RPMI8226 (cell line): ENCODE results near the gene NFIA.

ENCODE experiments used
- DNase-seq: peaks from one replicate; pipeline ENCODE4 v3.0.0-alpha.2; 2015

Gene NFIA

GRCh38 chr1:61280452-61280851 lies 198.1 kb downstream of the NFIA start:
- no peak for DNase-seq

GRCh38 chr1:61282387-61282786 lies 200.0 kb downstream of the NFIA start:
- DNase-seq: no peak

DNA sequence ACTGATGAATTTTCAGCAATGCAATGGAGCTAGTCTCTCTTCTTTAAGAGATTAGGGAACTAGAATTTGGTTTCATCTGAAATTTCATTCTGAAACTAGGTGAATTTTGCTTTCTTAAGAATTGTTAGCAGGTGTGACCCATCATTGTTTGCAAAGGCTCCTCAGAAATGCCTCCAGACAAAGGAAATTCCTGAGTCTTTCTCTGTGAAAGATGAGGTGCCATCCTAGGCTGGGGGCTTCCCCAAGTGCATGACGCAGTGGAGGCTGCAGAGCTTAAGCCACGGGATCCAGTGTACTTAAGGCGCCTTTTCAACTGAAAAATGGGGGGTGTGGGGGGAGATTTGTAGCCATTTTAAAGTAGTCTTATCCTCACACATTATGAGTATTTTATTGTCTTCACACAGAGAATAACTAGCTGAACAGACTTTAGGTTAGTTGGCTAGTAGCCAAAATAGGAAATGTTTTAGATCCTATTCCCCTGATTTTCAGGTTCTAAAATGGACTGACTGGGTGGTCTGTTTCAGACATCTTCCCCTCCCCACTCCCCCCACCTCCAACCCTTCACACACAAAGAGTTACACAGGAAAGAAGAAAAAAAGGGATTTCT lies 202.0 kb downstream of the NFIA start:
- DNase-seq: no peak

- no peak for DNase-seq
These were observed 202.6 kb downstream of the NFIA start for GRCh38 chr1:61284936-61285335.

DNA sequence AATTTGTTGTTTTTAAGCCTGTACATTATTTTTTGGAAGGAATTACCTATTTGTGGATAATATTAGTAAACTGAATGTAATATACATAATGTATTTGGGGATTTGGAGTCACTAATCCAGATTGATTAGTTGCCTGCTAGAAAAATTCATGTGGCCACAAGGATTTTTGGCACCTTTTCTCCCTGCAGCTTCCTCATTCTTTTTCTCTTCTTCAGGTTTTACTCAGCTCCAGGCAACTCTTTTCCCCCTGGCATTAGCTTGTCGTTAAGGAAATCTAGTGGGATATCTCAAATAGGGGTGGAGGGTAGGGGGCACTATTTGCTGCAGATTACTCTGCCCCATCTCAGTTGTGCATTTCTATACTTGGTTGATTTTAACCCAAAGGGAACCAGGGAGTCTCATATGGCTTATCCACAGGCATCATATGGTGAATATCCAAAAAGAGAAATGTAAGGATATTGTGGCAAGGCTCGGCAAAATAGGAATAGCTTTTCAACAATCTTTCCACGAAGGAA lies 203.1 kb downstream of the NFIA start:
- no peak for DNase-seq

DNA sequence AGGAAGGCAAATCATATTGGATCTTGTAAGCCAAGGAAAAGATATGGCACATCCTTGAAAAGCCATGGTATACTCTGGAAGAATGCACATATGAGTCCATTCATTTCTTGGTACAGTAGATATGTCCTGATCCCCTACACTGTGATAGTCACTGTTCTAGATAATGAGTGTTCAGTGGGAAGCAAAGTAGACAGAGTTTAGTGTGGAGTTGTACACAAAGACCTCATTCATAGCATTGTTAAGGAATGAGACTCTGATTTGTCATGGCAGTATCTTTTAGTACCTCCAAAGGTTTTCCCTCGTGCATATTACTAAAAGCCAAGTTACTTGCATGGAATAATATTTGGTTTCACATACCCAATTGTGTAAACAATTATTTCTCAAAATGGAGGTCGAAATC lies 204.7 kb downstream of the NFIA start:
- no peak for DNase-seq

- no peak for DNase-seq
These were observed 205.4 kb downstream of the NFIA start for GRCh38 chr1:61287734-61288133.

DNA sequence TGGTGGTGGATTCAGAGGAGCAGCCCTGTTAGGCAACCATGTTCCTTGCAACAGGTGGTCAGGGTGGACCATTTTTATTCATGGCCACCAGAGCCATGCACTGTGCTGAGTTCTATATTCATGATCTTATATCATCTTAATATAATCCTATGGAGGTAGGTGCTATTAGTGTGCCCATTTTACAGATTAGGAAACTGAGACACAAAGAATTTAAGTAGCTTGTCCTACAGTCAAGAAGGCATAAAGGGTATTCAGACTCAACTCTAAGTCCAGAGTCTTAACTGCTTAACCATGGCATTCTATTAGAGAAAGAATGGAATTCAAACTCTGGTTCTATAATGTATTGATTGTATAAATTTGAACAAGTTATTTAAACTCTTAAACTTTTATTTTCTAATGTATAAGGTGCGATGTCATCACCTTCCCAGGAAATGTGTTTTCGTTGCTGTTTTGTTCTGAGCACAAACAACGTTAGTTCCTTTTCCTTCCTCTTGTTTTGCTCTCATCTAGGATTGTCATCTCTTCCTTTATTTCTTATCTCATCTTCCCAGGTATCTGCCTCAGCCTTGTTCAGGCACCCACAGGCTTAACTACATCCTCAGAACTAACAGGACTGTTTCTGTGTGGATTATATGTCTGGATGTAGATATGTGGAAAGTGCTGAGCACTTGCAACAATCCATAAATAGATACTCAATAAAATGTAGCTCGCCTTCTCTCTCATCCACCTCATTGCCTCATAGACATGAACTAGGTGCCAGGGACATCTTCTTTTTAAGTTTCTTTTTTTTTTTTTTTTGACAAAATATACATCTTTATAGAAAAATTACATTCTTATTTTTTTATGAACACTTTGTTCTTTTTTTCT lies 207.1 kb downstream of the NFIA start:
- no peak for DNase-seq

- DNase-seq: no peak
These were observed 208.2 kb downstream of the NFIA start for GRCh38 chr1:61290525-61290924.

DNA sequence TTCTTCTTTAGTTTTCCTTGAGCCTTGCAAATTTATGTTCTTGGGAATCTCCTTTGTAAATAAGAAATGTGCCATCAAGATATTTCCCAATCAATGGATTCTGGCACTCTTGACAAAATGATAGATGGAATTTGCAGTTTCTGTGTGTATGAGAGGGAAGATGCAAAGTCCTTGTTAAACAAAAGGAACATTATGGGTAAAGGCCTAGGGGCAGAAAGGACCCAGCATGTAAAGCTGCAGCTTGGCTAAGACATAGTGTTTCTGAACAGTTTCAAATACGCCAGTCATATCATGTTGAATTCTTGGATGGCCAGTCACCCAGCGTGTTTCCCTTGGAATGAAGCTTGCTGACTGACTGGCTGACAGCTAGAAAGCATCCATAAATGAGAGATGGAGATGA lies 210.8 kb downstream of the NFIA start:
- no peak for DNase-seq

- DNase-seq: no peak
These were observed 211.7 kb downstream of the NFIA start for GRCh38 chr1:61293986-61294504.

- DNase-seq: no peak
These were observed 212.6 kb downstream of the NFIA start for GRCh38 chr1:61294930-61295329.

DNA sequence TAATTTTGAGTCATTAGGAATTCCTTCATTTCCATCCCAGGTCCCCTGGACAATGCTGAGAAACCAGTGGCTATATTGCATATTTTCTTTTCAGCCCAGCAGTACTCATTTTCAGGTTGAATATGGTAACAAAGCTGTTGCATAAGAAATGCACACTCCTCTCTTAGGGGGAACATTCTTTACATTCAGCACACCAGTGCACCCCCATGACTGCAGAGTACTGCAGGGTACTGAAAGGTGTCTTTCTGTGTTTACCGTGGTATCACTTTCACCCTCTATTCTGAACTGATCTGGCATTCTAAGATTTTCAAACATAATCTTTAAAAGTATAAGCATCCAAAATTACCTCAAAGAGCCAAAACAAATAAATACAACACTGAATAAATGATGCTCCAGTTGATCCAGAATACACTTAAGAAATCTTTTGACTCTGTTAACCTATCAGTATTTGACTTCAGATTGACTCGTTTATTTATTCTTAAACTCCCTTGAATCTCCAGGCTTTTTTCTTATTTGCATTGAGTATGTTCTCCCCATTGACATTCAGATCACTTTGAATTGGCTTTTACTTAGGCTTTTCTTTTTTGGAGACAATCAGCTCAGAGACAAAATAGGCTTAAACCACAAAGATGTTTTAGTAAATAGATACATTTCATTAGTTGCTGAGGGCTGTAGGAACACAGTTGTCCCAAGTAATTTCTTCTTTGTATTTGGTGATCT lies 213.6 kb downstream of the NFIA start:
- no peak for DNase-seq

- no peak for DNase-seq
These were observed 215.5 kb downstream of the NFIA start for GRCh38 chr1:61297887-61298286.

DNA sequence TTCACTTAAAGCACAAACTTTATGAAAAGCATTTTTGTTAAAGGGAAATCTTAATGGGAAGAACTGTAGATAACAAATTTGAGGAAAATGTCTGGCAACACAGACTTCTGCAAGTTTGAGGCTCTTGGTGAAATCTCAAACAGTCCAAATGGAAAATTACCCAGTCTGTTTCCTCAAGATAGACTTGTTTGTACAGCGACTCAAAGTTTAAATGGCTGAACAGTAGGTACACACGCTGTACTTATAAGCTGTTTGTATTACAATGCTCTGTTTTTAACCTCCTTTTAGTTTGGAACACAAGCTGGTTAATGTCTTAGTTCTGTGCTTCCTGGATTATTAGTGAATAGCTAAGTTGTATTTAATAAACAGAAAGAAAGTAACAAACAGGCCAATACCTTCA lies 217.1 kb downstream of the NFIA start:
- DNase-seq: no peak

- DNase-seq: no peak
These were observed 218.5 kb downstream of the NFIA start for GRCh38 chr1:61300899-61301298.

DNA sequence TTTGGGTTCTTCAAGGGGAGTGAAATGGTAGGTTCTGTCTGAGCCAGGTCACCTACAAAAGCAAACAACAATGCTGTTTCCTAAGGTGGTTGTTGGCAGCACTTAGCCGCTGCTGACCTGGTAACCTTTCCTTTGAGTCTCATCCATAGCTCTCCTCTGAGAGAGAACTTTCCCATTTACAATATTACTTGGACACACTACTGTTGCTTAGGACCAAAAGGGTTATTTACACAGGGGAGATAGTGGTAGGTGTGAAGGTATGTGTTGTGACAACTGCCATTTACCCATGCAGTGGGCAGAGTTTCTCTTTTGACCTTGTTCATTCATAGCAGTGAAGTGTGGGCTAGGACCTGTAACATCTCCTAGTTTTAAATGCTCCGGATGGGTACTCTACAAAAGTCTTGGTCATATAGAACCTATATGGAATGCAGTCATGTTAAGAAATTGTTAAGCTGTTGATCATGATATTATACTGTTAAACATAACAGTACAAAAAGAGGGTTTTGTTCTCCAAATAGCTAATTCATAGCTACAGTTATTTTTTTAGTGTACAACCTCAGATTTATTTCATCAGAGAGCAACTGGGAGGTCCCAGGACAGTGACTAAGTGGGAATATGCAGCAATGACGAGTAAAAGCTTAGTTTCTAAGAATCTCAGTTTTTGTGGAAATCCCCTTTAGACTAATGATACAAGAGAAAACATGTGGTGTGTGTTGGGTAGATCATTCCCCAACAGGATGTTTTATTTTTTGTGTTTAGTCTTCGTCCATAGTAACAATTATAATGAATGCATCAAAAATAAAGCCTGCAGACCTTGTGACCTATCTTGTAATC lies 219.7 kb downstream of the NFIA start:
- no peak for DNase-seq

DNA sequence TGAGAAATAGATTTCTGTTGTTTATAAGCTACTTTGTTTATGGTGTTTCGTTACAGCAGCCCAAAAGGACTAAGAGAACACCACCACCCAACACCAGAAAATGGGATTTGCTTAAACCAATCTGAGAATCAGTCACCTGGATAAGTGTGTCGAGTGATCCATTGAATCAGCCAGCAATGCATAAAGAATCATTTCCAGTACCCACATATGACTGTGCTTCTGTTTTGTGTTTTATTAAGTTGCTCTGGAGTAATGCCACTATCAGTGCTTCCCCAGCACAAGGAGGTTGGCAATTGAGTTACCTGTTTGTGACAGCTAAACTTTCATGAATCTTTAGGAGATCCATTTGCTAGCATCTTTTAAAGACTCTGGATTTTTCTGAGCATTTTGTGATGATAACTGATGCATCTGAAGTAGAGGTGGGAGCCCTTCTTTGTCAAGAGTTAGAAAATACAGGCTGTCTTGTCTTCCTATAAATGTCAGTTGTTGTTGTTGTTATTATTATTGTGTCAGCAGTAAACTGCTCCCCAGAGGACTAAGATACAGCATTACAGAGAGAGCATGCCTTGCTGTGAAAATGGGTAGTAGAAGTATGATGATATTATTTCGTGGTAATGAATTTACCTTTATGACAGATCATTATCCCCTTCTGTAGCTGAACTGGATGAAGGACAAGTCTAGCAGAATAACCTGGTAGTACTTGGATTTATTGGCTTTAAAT lies 225.2 kb downstream of the NFIA start:
- DNase-seq: no peak

GRCh38 chr1:61310057-61310456 lies 227.7 kb downstream of the NFIA start:
- no peak for DNase-seq

GRCh38 chr1:61310538-61310937 lies 228.2 kb downstream of the NFIA start:
- DNase-seq: no peak

DNA sequence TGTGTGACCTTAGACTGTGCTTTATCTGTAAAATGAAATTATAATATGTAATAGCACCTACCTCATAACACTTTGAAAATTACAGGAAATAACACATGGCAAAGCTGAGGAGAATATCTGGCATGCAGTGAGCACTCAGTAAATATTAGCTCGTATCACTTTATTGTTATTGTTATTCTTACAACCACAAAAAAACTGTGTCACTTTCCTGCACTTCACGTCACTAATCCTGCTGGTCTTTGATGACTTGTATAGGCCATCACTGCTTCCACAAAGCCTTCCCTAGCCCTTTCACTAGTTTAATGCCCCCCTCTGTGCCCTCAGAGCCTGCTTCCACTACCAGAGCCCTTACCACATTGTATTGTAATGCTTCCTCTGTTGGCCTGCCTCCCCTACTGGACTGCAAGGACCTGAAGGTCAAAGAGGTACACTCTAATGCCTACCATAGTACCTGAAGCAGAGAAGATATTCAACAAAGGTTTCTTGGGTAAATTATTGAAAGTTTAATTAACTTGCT lies 231.6 kb downstream of the NFIA start:
- DNase-seq: no peak

- no peak for DNase-seq
These were observed 232.7 kb downstream of the NFIA start for GRCh38 chr1:61315011-61315410.
